Ishikawa (cell line): ENCODE measurements around the gene TOX2.

Experiments used
- CEBPB ChIP-seq: IDR thresholded peaks from 2 replicates; pipeline ENCODE4 v1.6.1; 2012
- CREB1 ChIP-seq: IDR thresholded peaks from 2 replicates; pipeline ENCODE4 v1.6.1; 2012; ENCODE audit warnings: low read depth
- EGR1 ChIP-seq: IDR thresholded peaks from 2 replicates; pipeline ENCODE4 v1.6.1; 2012
- EP300 ChIP-seq: IDR thresholded peaks from 2 replicates; pipeline ENCODE4 v1.6.1; 2012; ENCODE audit warnings: borderline replicate concordance
- FOXM1 ChIP-seq: IDR thresholded peaks from 2 replicates; pipeline ENCODE4 v1.6.1; 2012; ENCODE audit warnings: low read depth, borderline replicate concordance
- NFIC ChIP-seq: IDR thresholded peaks from 2 replicates; pipeline ENCODE4 v1.6.1; 2012
- RAD21 ChIP-seq: IDR thresholded peaks from 2 replicates; pipeline ENCODE4 v1.6.1; 2012; ENCODE audit warnings: low read depth
- TAF1 ChIP-seq: IDR thresholded peaks from 2 replicates; pipeline ENCODE4 v1.6.1; 2012; ENCODE audit warnings: low read depth, mild to moderate bottlenecking
- TCF12 ChIP-seq: IDR thresholded peaks from 2 replicates; pipeline ENCODE4 v1.6.1; 2012; ENCODE audit warnings: low read depth
- TEAD4 ChIP-seq: IDR thresholded peaks from 2 replicates; pipeline ENCODE4 v1.6.1; 2012
- YY1 ChIP-seq: IDR thresholded peaks from 2 replicates; pipeline ENCODE4 v1.6.1; 2012; ENCODE audit warnings: low read depth
- ZBTB7A ChIP-seq: IDR thresholded peaks from 2 replicates; pipeline ENCODE4 v1.6.1; 2012; ENCODE audit warnings: low read depth
- TF ChIP-seq, protein P1 (sequence below): IDR thresholded peaks from 2 replicates; pipeline ENCODE4 v1.6.1; 2012; ENCODE audit warnings: low read depth, mild to moderate bottlenecking
- TF ChIP-seq, protein P2 (sequence below): IDR thresholded peaks from 2 replicates; pipeline ENCODE4 v1.6.1; 2012
- TF ChIP-seq, protein P3 (sequence below): IDR thresholded peaks from 2 replicates; pipeline ENCODE4 v1.6.1; 2012

TOX2 gene

DNA sequence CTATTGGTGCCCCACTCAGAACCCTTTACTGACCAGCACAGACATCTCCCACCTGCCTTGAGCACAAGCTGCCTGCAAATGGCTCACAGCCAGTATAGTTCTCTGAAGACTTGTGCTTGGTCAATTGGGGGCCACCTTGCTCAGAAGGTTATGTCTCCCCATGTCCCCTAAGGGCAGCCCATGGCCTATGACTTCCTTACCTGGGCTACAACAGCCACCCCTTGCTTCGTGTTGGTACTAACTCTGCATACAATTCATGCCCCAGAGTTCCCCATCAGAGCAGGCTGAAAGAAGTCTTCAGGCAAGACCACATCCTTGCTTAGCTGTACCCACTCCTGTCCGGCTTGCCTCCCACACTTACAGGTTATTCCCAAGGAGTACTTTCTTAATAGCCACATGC, 57.4 kb downstream of the TOX2 start:
- TF ChIP-seq RAD21, result no peak
- TF ChIP-seq EGR1, result no peak
- TF ChIP-seq TCF12, result no peak
- no peak for TF ChIP-seq TEAD4
- TF ChIP-seq, protein P1, sequence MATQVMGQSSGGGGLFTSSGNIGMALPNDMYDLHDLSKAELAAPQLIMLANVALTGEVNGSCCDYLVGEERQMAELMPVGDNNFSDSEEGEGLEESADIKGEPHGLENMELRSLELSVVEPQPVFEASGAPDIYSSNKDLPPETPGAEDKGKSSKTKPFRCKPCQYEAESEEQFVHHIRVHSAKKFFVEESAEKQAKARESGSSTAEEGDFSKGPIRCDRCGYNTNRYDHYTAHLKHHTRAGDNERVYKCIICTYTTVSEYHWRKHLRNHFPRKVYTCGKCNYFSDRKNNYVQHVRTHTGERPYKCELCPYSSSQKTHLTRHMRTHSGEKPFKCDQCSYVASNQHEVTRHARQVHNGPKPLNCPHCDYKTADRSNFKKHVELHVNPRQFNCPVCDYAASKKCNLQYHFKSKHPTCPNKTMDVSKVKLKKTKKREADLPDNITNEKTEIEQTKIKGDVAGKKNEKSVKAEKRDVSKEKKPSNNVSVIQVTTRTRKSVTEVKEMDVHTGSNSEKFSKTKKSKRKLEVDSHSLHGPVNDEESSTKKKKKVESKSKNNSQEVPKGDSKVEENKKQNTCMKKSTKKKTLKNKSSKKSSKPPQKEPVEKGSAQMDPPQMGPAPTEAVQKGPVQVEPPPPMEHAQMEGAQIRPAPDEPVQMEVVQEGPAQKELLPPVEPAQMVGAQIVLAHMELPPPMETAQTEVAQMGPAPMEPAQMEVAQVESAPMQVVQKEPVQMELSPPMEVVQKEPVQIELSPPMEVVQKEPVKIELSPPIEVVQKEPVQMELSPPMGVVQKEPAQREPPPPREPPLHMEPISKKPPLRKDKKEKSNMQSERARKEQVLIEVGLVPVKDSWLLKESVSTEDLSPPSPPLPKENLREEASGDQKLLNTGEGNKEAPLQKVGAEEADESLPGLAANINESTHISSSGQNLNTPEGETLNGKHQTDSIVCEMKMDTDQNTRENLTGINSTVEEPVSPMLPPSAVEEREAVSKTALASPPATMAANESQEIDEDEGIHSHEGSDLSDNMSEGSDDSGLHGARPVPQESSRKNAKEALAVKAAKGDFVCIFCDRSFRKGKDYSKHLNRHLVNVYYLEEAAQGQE, result no peak
- no peak for TF ChIP-seq YY1
- no peak for TF ChIP-seq CREB1
- no peak for TF ChIP-seq ZBTB7A
- TF ChIP-seq TAF1, result no peak
- TF ChIP-seq, protein P2, sequence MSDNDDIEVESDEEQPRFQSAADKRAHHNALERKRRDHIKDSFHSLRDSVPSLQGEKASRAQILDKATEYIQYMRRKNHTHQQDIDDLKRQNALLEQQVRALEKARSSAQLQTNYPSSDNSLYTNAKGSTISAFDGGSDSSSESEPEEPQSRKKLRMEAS, result no peak
- TF ChIP-seq EP300, result no peak
- TF ChIP-seq, protein P3, sequence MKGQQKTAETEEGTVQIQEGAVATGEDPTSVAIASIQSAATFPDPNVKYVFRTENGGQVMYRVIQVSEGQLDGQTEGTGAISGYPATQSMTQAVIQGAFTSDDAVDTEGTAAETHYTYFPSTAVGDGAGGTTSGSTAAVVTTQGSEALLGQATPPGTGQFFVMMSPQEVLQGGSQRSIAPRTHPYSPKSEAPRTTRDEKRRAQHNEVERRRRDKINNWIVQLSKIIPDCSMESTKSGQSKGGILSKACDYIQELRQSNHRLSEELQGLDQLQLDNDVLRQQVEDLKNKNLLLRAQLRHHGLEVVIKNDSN, result no peak
- TF ChIP-seq CEBPB, result no peak
- TF ChIP-seq NFIC, result no peak
- TF ChIP-seq FOXM1, result no peak

DNA sequence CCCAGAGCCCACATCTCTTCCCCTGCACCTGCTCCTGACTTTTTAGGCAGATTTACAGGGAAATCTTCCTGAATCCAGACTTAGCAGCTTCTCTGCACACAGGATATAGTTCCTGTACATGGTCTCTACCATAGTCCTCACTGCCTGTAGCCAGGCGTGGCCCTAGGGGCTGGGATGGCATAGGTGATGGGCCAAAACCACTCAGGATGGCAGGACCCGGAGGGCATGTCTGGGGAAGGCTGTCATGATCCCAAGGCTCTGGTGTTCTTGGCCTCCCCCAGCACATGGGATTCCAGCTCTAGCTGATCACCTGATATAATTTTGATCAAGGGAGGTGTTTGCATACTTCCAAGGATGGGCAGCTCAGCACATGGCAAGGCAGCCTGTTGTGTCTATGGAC, 58.0 kb downstream of the TOX2 start:
- TF ChIP-seq, protein P3, result no peak
- TF ChIP-seq FOXM1, result no peak
- TF ChIP-seq RAD21, result no peak
- no peak for TF ChIP-seq TCF12
- no peak for TF ChIP-seq CREB1
- no peak for TF ChIP-seq TEAD4
- no peak for TF ChIP-seq EGR1

DNA sequence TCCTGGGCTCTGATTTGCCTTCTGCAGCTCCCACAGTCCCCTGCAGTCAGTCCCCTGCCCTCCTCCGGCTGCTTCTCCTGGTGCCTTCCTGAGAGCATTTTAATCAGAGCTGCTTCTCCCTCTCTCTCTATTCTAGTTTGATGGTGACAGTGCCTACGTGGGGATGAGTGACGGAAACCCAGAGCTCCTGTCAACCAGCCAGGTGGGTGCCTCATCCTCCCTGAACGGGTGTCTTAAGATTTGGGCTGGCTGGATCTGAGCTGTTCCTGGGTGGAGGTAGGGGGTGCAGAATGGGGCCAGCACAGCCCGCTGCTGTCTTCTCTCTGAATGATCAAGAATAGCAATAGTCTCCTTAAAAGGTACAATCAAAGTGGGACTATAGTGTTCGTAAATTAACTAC, 58.6 kb downstream of the TOX2 start:
- TF ChIP-seq TCF12 (no peak), NFIC (no peak), CREB1 (no peak), EP300 (no peak)
- TF ChIP-seq, protein P1, result no peak

DNA sequence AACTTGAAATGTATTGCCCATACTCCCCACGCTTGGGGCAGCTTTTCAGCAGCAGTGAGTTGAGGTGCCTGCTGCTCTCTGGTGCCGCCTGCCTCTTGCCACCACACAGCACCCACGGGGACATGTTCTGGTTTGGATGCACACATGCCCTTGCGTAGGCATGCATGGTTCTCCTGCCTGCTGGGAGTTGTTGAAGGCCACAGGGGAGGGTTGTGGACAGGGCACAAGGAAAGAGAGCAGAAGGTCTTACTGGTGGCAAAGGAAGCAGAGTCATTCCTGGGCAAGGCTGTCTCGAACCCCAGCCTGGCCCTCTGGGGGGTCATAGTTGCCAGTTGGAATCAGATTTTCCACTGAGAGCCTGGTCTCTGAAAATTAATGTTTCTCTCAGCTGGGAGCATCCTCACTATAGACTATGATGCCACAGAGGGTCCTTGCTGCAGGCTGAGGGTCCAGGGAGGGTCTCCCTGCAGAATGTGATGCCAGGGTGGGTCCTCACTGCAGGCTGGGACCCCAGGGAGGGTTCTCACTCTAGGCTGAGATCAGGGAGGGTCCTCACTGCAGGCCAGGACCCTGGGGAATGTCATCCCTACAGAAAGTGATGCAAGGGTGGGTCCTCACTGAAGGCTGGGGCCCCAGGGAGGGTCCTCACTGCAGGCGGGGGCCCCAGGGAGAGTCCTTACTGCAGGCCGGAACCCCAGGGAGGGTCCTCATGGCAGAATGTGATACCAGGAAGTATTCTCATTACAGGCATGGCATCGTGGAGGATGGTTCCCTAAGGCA, 59.2 kb downstream of the TOX2 start:
- TF ChIP-seq ZBTB7A (no peak), TCF12 (no peak), CEBPB (no peak), TAF1 (no peak), EGR1 (no peak), RAD21 (no peak), CREB1 (no peak), NFIC (no peak)
- TF ChIP-seq, protein P3, result no peak
- TF ChIP-seq, protein P2, result no peak

DNA sequence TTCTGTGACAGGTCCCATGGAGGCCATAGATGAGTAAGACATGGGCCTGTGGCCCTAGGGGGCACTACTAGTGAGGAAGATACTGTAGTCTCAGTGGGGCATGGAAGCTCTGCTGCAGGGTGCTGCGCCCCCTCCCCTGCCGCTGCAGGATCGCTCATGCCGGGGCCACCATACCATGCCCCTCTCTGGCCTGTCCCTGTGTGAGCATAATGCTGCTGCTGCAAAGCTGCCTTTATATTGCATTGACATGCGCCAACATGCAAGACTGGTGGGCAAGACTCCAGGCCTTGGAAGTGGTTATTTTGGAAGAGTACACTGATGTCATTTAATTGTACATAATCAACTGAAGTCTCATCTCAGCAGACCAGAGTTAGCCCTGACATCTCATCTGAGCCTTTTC, 60.0 kb downstream of the TOX2 start:
- TF ChIP-seq, protein P1, result no peak
- no peak for TF ChIP-seq TEAD4
- no peak for TF ChIP-seq TCF12
- TF ChIP-seq NFIC, result no peak
- TF ChIP-seq ZBTB7A, result no peak
- TF ChIP-seq, protein P2, result no peak
- no peak for TF ChIP-seq TAF1
- TF ChIP-seq EGR1, result no peak
- no peak for TF ChIP-seq EP300
- TF ChIP-seq FOXM1, result no peak
